GM12872 (cell line): Measurements from ENCODE around the gene DNA2.

Experiments
- CTCF ChIP-seq: IDR thresholded peaks from 3 replicates; pipeline ENCODE4 v1.5.1; 2011; ENCODE audit warnings: low read depth, mild to moderate bottlenecking, low read length, moderate library complexity; ENCODE audit not compliant: insufficient read depth

The DNA2 gene

GRCh38 chr10:68471586-68472408, at the start of gene DNA2:
Gene DNA2, minus strand, starts transcription at chr10:68471973. Its CDS starts 109 bp downstream, at chr10:68471864.
- TF ChIP-seq CTCF = no peak

- TF ChIP-seq CTCF = no peak
Measured at GRCh38 chr10:68517188-68517587, 45.4 kb upstream of the DNA2 start.

- no peak for TF ChIP-seq CTCF
Measured at GRCh38 chr10:68516766-68517165, 45.0 kb upstream of the DNA2 start.

GRCh38 chr10:68508090-68508489, 36.3 kb upstream of the DNA2 start:
- TF ChIP-seq CTCF = no peak

- TF ChIP-seq CTCF = no peak
Measured at GRCh38 chr10:68506411-68506810, 34.6 kb upstream of the DNA2 start.

- TF ChIP-seq CTCF = no peak
Measured at GRCh38 chr10:68502846-68503245, 31.1 kb upstream of the DNA2 start.

- no peak for TF ChIP-seq CTCF
Measured at GRCh38 chr10:68501691-68502090, 29.9 kb upstream of the DNA2 start.
